Adipose tissue (tissue), 3 donors: ENCODE results near the gene SLCO1B1. TPM values are rescaled to one million over a fixed set of nuclear protein-coding genes. Genes with fewer than 3 reads are reported as not detected.
"Not testable (repeated sequence)": the region's sequence is repeated elsewhere in the genome, so short reads cannot be mapped to it uniquely, and the experiment has no call there.

Experiments used
- H3K27ac ChIP-seq: one replicate; pipeline ENCODE4 v1.5.1; 2013; ENCODE audit warnings: low read depth, low read length
- WGBS, 3 donors: extraction: QIAGEN DNeasy Blood & Tissue Kit; methylation state at CpG; one replicate each; pipeline ENCODE4 v1.1.7; 2013; 5-methylcytosine and 5-hydroxymethylcytosine counted together
- polyA plus RNA-seq, 3 donors: library from polyadenylated mRNA; stranded (reverse); fragments of 200-250 nt; gene quantifications; one replicate each; pipeline ENCODE4 v1.2.3, GENCODE V29; 2013
- donor health status: healthy with polysubstance abuse.
- donor health status: Bipolar disorder and iron deficiency.
- donor health status: healthy.

The SLCO1B1 gene
- not detected for polyA plus RNA-seq

DNA sequence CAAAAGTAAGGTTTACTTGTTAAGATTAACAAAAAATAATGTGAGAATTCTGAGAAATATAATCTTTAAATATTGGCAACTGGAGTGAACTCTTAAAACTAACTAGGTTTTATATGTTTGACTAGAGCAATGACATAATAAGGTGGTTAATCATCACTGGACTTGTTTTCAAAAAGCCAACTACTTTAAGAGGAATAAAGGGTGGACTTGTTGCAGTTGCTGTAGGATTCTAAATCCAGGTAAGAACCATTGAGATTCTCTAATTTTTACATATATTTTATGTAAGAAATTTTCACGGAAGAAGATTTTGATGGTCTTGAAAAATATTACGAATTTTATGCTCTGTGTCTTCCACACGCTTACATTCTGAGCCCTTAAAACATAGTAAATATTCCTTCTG, at the start of gene SLCO1B1:
Gene SLCO1B1 (plus strand): TSS at position 197 of the 400 bp plus-strand sequence. CDS start 10,381 bp downstream, outside the sequence.
- WGBS, 3 donors = 83 to 90% (median 84%) methylated on average over 3 of the region's 3 CpGs
- no peak within 1 kb of the TSS for H3K27ac ChIP-seq

DNA sequence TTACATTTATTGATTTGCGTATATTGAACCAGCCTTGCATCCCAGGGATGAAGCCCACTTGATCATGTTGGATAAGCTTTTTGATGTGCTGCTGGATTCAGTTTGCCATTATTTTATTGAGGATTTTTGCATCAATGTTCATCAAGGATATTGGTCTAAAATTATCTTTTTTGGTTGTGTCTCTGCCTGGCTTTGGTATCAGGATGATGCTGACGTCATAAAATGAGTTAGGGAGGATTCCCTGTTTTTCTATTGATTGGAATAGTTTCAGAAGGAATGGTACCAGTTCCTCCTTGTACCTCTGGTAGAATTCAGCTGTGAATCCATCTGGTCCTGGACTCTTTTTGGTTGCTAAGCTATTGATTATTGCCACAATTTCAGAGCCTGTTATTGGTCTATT, 46.2 kb upstream of the SLCO1B1 start:
- WGBS, 3 donors = 19 to 39% (median 36%) methylated on average over 1 of the region's 2 CpGs
- not testable (repeated sequence) for H3K27ac ChIP-seq

DNA sequence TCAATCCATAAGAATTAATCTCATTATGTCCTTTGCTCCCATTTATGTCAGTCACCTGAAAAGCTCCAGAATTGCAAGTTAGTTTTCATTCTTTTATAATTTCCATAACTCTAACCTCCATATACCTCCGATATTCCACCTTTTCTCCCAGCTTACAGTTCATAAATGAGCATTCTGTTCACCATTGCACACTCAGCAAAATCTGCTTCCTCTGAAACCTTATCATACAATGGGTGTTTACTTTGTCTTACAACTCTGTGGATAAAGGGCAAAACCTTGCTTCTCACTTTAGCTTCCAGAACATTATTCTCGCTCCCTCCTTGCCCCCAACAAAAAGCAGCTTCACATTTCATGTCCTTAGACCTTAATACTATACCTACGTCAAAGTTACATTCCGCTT, 19.3 kb upstream of the SLCO1B1 start:
- no peak overlapping the region for H3K27ac ChIP-seq
- WGBS, 3 donors = 71 to 76% (median 75%) methylated on average over 4 of the region's 4 CpGs

DNA sequence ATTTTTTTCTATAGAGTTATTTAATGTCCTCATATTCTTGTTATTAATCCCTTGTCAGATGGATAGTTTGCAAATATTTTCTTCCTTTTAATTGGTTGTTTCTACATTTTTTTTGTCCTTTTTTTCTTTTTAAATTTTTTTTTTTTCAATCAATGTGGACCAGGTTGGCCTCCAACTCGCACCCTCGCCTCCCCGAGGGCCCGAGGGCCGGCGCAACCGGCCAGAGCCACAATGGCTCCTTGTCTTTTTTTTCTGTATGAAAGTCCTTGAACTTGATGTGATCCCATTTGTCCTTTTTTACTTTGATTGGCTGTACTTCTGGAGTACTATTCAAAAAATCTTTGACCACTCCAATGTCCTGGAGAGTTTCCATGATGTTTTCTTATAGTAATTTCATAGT, 17.7 kb upstream of the SLCO1B1 start:
- 86 to 93% (median 93%) methylated on average over 7 of the region's 7 CpGs for WGBS, 3 donors
- no peak overlapping the region for H3K27ac ChIP-seq

DNA sequence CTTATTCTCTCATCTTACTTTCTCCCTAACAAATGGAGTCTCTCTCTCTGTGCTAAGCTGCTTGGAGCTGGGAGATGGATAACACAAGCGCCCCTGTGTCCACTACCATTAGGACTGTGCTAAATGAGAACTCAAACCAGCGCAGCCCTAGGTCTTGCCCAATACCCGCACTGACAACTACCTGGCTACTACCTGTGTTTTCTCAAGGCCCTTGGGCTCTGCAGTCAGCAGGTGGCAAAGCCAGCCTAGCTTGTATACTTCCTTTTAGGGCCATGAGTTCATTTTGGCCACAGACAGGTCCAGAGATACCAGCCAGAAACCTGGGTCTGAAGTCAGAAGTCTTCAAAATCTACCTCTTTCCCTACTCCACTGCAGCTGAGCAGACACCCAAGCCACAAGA, 13.0 kb upstream of the SLCO1B1 start:
- 83 to 91% (median 88%) methylated on average over 3 of the region's 3 CpGs for WGBS, 3 donors

DNA sequence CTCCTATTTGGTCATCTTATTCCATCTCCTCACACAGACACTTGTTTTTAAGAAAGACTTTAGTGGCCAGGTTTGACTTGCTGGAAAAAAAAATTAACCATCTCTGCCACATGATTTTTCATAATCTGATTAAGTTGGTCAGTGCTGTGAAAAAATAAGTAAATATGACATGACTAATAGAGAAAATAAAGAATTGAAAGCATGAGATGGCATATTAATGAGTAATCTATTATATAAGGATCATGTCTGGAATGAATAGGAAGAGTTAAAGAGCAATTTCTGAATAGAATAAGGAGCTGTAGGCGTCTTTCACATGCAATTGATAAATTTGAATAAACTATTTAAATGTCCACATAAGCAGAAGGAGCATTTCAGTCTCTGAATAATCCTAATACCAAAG, 12.2 kb upstream of the SLCO1B1 start:
- WGBS, 3 donors = 39 to 63% (median 55%) methylated on average over 1 of the region's 1 CpG

More for the DNA sequence above, 13.0 kb upstream of the SLCO1B1 start:
- H3K27ac ChIP-seq = no peak overlapping the region

DNA sequence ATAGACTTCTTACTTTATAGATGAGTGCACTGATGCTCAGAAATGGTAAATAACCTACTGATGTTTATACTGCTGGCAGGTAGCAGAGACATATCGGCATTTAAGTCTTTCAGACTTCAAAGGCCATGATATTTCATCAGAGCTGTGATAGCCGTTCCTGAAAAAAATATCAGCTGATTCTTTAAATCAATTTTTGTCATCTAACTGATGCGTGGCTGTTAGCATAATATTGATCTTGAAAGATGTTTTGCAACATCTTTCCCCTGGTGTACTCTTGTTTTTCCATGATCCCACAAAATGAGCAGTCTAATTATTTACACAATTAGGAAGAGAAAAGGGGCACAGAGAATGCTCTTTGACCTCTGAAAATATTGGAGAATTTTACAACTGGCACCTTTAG, 1.6 kb upstream of the SLCO1B1 start:
- WGBS, 3 donors = 29 to 77% (median 72%) methylated on average over 3 of the region's 3 CpGs
- no peak overlapping the region for H3K27ac ChIP-seq

More for the DNA sequence above, 12.2 kb upstream of the SLCO1B1 start:
- H3K27ac ChIP-seq = no peak overlapping the region

- H3K27ac ChIP-seq = no peak overlapping the region
- WGBS, 3 donors = 24 to 48% (median 34%) methylated on average over 1 of the region's 1 CpG
These were observed 1.1 kb upstream of the SLCO1B1 start for GRCh38 chr12:21129906-21130305.

GRCh38 chr12:21137318-21137999, 6.5 kb downstream of the SLCO1B1 start:
- 83 to 95% (median 87%) methylated on average over 14 of the region's 14 CpGs for WGBS, 3 donors
- H3K27ac ChIP-seq = not testable (repeated sequence)

- no peak overlapping the region for H3K27ac ChIP-seq
- WGBS, 3 donors = 80 to 85% (median 84%) methylated on average over 2 of the region's 2 CpGs
These were observed 7.0 kb downstream of the SLCO1B1 start for GRCh38 chr12:21138016-21138415.

GRCh38 chr12:21144309-21144708, 13.3 kb downstream of the SLCO1B1 start:
- H3K27ac ChIP-seq = no peak overlapping the region

- H3K27ac ChIP-seq = not testable (repeated sequence)
- WGBS, 3 donors = 40 to 72% (median 67%) methylated on average over 5 of the region's 5 CpGs
These were observed 18.9 kb downstream of the SLCO1B1 start for GRCh38 chr12:21149861-21150260.

DNA sequence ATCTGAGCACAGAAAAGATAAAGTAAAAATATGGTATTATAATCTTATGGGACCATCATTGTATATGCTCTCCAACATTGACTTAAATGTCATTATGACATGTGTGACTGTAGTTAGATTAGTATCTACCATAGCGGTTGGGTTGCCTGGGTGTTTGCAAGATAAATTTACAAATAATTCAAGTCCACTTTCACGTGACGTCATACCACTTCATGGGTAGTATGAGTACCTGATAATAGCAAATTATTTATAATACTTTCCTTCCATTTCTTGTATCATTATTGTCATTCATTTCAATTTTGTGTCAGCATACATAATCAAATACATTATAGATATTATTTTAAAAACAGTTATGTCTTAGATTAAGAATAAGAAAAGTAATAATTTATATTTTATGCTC, 20.2 kb downstream of the SLCO1B1 start:
- H3K27ac ChIP-seq = no peak overlapping the region
- WGBS, 3 donors = 74 to 89% (median 86%) methylated on average over 3 of the region's 3 CpGs

- no peak overlapping the region for H3K27ac ChIP-seq
- WGBS, 3 donors = 62 to 77% (median 65%) methylated on average over 3 of the region's 3 CpGs
These were observed 24.7 kb downstream of the SLCO1B1 start for GRCh38 chr12:21155522-21156351.

GRCh38 chr12:21165048-21165447, 34.1 kb downstream of the SLCO1B1 start:
- 57 to 69% (median 66%) methylated on average over 4 of the region's 4 CpGs for WGBS, 3 donors
- no peak overlapping the region for H3K27ac ChIP-seq

DNA sequence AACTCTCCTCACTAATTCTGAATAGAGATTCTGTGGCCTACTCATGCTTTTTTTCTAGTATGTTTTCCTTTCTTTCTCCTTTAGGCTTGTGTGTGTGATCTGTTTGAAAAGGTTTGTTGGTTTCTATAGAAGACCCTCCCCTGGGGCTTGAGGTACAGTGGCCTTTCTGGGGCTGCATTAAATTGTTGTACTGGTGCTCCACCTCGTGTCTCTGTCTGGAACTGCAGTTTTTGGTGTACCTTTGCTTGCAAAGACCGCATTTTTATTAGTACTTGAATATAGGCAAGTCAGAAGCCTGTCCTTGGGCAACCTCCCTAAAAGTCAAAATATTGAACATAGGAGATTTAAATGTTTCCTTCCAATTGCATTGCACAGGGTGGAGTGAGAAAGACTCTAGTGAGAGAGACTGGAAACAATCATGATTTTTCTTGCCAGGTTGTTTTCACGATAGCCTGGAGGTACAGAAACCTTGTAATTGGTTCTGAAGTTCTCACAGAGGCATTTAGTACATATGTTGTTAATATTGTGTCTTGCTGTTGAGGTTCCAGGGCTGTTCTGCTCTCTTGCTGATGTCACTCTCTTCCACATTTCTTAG, 39.0 kb downstream of the SLCO1B1 start:
- H3K27ac ChIP-seq = no peak overlapping the region
- 39 to 42% (median 39%) methylated on average over 3 of the region's 3 CpGs for WGBS, 3 donors

DNA sequence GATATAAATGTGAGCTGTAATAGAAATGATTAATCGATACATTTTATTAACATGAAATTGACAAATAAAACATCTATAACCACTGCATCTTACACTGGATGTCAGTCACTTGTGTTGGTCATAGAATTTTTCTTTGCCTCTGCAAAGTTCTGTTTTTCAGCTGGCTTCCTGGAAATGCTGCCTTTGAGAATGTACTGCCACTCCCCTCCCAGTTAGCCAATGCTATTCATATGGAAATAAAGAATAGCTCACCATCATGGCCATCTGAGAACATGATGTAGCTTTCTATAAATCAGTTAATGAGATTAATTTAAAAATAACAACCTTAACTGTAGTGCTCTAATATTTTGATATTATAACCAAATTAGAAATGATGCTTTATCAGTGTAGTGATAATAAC, 41.1 kb downstream of the SLCO1B1 start:
- H3K27ac ChIP-seq = no peak overlapping the region
- 85 to 100% (median 93%) methylated on average over 1 of the region's 1 CpG for WGBS, 3 donors

- H3K27ac ChIP-seq = no peak overlapping the region
- 53 to 64% (median 57%) methylated on average over 3 of the region's 3 CpGs for WGBS, 3 donors
These were observed 52.8 kb downstream of the SLCO1B1 start for GRCh38 chr12:21183721-21184275.

- 68 to 88% (median 69%) methylated on average over 3 of the region's 3 CpGs for WGBS, 3 donors
These were observed 59.0 kb downstream of the SLCO1B1 start for GRCh38 chr12:21190016-21190415.

More at GRCh38 chr12:21190016-21190415, 59.0 kb downstream of the SLCO1B1 start:
- no peak overlapping the region for H3K27ac ChIP-seq
